HG02623 (cell line): ENCODE measurements around the gene CTDSPL.

Experiments
- ATAC-seq: cut with Tn5 transposase; IDR thresholded peaks from one replicate; pipeline ENCODE4 v1.9.1; 2021; ENCODE audit warnings: moderate library complexity; ENCODE audit not compliant: unreplicated experiment

CTDSPL gene

DNA sequence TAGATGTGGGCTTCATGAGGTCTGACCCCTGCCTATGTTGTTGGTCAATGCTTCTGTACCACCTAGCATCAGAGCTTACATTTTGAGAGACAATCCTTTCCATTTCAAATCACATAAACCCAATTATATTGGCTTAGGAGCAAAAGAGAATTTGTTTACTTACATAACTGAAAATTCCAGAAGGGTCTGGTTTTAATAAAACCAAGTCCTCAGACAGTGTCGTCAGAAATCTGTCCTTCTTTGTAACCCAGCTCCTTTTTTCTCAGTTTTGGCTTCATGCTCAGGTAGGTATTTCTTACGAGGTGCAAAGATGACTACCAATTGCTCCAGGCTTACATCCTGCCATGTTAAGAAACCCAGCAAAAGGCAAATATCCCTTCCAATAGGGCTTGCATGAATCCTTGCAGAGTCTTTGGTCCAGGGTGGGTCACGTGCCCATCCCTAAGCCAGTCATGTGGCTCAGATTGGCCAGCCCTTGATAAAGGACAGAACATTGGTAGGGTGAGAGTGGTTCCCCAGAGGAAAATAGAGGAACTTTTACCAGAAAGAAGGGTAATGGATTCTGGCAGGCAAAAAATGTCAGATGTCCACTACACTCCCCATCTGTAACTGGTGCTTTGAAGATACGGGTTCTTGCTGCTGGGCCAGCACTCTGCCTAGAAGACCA, 78.7 kb downstream of the CTDSPL start:
- ATAC-seq = no peak

DNA sequence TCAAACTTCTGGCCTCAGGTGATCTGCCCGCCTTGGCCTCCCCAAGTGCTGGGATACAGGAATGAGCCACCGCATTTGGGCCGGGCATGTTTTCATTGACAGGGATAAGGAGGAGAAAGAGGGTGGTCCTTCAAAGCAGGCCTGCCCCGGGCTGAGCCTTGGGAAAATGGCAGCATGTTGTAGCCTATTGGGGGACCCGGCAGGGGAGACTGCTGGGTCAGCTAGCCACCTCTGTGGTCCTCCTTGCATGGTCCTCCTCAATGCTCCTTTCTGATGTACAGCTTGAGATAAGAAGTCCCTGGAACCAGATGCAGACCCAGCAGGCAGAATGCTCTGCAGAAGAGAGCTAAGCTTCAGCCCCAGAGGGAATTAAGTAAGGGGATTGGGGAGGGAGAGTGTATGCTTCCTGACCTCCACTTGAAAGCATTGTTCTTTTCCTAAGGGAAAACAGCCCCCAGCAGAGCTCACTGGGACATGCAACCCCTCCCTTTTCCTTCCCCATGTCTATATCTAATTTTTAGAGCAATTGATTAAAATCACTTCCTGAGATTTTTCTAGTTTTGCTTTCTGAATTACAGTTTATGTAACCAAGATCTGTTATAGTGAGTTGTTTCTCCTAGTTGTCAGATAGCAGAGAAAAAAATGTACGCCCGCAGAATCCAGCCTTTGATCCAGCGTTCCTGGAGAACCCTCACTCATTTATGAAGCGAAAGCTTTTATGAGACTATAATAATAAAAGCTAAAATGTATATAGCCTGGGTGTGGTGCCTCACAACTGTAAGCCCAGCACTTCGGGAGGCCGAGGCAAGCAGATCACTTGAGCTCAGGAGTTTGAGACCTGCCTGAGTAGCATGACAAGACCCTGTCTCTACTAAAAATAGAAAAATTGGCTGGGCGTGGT, 80.2 kb downstream of the CTDSPL start:
- no peak for ATAC-seq

DNA sequence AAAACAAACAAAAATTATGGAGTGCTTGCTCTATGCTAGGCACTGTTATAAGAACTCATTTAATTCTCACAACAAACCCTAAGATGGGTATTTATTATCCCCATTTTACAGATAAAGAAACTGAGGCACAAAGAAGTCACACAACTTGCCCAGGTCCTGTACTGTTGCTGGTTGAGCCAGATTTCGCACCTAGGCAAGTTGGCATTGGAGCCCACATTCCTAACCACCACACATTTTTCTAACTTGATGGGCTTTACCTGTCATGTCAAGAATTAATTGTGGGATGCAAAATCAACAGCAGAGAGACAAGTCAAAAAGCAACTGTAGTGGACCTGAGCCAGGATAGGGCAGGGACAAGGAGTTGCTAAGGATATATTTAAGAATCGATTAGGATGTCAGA, 81.0 kb downstream of the CTDSPL start:
- ATAC-seq = no peak

DNA sequence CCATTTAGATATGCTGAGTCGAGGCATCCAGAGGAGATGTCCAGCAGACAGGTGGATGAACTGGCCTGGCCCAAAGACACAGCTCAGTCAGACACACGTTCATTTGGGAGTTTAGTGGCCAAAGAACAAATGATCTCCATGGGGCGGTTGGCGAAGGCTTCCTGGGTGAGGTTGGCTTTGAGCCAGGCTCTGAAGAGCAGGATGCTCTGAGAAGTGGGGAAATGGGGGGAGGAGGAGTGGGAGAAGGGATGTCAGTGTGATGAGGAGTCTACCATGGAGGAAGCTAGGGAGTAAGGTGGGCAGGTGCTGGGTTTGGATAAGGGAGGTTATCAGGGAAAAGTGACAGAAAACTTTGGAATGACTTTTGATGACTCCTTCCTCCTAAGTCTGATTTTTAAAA, 81.4 kb downstream of the CTDSPL start:
- ATAC-seq = no peak

DNA sequence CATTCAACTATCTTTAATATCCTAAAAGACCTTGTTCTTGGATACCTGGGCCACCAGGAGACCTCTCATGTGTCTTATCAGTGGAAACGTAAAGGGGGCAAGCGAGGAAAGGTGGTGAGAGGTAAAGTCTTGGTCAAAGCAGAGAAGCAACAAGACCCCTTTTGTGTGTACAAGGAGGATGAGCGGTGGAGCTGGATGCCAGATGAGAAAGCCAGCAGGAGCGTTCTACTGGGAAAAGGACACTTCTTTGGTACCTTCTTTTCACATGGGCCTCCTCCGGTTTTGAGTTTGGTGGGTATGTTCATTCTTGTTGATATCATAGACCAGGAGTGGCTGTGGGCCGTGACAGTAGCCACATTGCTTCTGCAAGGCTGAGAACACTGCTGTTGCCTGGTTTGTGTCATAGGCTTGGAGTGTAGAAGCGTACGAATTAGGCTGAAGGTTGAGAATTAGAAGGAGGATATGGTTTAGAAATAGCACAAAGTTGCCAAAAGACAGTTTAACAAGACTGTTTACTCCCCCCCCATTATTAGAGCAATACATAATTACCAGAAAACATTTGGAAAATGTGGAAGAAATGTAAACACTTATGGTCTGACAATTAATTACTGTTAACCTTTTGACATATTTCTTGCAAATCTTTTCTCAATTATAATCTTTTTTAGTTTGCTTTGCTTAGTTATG, 82.1 kb downstream of the CTDSPL start:
- ATAC-seq = no peak

DNA sequence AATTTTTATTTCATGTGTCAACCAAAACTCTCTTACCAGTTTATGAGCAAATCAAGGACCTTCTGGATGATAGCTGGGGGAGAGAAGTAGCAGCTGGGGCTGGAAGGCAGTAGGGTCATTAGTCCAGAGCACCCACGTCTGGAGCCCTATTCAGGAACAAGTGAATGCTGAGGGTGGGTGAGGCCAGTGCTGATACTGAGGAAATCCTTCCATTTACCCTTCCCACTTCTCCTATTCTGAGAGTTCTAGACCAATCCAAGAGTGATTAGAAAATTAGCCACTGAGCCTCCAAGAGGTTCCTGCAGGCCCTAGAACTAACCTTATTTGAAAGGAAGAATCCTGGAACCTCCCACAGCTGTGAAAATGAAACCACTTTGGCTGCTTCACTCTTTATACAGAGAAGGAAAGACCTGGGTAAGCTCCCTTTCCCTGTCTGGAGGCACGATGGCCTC, 82.7 kb downstream of the CTDSPL start:
- no peak for ATAC-seq

DNA sequence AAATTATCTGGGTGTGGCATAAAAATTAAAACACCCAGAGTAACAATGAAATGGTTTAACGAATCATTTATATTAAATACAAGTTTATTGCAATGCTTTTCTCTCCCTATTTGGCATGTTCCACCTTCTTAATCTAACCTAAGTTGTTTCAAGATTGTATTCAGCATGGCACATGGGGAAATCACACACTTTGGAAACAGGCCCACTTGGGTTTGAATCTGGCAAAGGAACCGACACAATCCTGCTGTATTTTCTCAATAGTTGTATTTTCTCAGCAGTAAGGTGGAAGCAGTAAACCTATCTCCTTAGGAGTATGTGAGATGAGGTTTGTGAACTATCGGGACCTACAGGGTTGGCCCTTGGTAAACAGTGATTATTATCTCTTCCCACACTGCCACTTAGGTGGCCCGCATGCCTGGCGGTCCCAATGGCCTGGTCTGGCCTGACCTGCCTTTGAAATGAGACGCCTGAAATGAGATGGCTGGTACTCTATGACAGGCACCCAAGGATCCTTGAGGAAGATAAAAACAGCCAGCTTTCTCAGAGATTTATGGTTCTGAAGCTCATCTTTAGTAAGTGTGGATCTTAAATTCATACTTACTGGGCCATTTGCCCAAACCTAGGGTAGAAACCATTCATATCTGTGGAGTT, 83.6 kb downstream of the CTDSPL start:
- ATAC-seq = no peak

DNA sequence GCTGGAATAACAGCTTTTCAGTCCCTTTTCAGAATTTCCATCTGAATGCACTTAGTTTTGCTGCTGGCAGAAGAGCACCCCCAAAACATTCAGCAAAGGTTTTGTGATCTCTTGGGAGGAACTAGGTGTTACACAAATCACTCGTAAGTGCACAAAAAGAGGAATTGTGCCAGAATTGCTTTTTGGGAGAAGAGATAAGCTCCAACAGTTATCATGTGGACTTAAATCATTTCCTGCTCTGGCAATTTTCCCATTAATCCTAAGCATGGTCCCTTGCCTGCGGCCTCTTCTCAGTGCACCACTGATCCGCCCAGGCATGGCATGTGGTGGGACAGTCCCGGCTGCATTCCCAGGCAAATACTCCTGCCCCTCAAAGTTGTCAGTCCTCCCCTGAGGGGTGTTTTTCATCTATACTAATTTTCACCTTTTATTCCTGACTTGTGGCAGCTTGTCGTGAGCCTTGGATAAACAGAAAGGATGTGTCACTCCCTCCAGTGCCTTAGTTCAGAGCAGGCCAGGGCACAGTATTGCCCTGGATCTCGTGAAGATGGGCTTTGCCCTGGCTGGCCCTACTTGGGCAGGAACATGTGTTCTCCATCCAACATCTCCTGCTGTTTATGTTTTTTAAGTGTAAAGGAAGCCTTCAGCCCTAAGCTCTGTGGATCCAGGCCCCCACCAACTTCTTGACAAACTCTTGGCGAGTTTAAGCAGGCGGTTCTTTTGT, 84.3 kb downstream of the CTDSPL start:
- ATAC-seq = no peak

DNA sequence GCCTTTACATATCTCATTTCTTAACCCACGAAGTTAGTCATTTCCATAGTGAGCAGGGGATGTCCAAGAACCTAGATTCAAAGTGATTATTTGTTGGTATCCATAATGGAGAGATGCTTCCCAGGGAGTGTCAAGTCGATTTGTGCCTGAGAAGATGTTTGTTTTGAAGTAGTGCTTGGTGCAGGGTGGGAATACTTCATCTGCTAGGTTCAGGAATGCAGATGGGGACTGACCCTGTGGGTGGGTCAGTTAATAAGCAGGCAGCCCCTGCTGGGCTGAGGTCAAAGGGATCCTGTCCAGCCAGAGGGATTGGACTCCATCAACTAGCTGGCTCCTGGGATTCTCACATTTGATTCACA, 84.8 kb downstream of the CTDSPL start:
- ATAC-seq = no peak

DNA sequence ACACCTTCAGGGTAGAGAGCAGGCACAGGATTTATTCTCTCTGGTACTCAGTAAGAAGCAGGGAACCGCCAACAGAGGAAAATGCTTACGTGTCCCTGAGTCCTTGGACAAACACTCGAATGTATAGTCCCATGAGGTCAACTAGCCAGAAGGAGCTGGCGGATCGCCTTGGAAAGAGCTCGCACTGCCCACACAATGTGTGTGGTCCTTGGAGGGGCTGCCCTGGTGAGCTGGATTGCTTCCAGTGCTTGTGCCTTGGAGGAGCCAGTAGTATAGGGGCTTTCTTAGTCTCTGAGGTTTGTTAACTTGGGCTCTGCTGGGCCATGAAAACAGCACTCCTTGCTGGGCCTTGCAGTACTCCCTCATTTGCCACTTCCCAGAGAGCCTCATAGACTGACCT, 88.2 kb downstream of the CTDSPL start:
- ATAC-seq = no peak

DNA sequence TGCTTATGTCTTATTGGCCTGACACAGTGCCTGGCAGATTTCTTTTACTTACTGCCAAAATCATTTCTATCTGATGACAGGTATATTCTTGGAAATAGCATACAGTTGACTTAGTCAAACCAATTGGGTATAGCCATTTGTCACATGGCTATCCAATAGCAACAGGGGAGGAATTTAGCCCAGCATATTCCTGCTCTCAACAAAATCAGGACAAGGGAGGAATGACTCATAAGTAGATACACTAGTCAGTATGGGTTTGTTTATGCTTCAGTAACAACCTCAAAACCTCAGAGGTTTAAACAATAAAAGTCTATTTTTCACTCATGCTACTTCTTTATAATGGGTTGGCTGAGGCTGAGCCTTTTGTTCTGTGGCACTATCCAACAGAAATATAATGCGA, 90.9 kb downstream of the CTDSPL start:
- ATAC-seq = no peak

DNA sequence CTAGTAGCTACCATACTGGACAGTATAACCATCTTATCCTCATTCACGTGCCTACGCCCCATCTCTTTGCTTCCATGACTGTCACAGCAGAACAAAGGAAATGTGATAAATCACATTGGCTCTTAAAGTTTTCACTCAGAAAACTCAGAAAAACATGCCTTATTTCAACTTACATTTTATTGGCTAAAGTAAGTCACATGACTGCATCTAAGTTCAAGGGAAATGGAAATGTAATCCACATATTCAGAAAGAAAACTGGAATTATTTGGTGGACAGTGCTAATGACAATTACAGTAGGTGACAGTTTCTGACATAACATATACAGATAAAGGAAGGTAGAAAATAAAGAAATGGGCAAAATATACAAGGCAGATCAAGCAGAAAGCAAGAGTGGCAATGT, 91.5 kb downstream of the CTDSPL start:
- no peak for ATAC-seq

DNA sequence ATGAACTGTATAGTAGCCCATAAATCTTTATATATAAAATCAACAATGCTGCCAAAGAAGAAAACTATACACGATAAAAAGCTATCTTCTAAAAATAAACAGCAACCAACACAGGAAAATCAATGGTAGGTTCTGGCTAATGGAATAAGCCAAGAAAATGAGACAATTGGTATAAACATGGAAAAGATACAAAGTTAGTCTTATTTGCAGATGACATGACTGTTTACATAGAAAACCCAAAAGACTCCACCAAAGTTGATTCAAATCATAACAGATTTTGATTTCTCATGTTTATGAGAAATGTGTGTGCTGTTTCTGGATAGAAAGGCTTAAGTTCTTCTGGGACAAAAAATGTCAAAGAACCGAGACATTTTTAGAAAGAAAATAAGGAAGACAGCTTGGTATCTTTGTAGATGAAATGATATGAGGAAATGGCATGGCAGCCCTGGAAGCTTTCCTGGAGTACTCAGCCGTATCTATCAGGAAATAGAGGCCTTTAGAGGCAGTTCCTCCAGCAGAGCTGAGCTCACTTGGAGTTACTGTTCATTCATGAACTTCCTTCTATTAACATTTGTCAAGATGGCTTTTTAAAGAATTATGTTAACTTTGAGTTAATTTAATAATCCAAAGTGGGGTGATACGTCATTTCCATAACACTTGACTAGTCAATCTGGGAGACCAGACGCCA, 92.2 kb downstream of the CTDSPL start:
- ATAC-seq = no peak

DNA sequence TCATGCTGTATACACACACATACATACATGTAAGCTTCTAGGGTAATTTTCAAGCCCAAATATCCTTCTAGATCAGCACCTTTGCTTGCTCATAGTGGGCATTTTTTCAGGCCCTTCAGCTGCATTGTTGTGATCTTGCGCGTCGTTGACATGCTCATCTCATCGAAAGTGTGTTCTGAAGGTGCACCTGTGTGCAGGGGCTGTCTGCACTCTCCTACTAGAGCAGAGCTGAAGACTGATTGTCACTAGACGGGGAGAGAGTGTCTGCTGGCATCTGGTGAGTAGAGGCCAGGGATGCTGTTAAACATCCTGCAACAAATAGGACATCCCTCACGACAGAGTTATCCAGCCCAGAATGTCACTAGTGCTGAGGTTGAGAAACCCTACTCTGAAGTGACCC, 93.2 kb downstream of the CTDSPL start:
- ATAC-seq = no peak

DNA sequence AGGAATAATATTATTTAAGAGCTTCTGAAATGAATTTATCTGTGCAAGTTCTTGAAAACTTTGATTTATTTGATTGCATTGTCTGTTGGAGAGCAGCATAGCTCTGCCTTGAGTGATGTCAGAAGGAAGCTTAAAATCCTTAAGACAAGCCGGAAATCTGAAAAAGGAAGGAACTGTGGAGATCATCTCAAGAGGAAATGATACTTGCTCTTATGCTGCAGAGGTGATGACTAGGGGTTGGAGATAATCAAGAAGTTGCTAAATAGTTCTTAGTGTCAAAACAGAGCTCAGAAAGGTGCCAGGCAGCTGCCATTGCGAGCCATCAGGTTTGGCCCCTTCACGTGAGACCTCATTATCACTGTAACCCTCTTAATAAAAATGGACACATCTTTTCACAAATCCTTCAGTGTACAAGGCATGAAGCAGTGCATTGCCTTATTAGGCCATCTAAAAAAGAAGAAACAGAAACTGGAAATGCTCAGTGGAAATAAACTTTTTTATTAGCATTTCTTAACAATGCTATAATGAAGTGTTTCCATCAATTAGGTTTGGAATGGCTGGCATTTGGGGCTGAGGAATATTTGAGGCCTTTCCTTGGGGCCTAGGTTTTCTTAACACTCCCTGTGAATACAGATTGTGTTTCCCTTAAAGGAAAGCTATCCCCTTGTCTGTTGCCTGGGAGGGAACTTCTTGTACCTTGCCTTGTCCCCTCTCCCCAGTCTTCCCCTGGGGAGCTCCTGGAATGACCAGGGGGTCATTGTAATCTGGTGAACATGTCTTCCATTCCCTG, 94.4 kb downstream of the CTDSPL start:
- ATAC-seq = no peak

DNA sequence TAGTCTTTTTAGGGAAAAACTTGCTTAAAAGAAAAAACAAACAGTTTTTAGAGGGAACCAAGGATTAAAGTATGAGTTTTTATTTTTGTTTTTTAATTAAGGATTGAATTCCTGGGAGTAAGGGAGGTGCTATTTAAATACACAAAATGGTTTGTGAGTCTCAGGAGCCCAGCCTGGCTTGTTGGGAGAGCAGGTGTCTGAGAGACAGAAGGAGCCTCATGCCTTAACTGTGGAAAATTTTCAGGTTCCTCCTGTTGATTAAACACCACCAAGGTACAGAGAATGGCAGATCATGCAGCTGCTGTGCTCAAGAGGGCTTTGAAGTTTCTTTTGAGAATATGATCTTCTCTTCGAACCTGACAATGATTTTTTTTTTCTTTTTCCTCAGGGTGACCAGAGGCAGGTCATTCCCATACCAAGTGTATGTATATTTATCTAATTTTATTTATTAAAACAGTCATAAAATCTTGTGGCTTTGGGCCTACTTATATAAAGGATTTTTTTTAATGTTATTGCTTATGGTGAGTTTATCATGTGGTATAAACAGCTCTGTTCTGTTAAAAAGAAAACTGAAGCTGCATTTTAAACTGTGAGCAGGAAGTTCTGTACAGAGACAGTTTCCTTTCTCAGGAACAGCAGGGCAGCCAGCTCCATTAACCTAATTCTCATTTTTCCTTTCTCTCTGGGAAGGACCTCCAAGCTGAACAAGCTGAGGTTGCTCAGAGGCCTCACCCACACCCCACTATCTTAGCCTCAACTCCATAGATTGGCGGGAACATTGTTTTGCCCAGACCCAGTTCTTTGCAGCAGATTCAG, 95.3 kb downstream of the CTDSPL start:
- no peak for ATAC-seq

DNA sequence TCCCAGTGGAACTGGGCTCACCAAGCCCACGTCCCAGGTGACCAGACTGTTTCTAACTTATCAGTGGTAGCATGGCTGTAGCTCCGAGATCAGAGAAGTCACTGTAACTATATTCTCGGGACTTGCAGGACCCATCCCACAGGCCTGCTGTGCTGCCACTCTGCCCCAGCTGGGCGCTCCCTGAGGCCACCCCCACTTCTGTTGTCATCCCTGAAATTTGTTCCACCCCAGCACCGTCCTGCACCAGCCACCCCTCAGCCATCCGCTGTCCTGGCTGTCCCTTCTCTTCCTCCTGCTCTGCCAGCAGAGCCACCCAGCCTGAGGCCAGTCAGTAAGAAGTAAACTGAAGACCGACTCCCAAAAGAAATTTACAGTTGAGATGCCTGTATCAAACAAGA, 95.9 kb downstream of the CTDSPL start:
- no peak for ATAC-seq

DNA sequence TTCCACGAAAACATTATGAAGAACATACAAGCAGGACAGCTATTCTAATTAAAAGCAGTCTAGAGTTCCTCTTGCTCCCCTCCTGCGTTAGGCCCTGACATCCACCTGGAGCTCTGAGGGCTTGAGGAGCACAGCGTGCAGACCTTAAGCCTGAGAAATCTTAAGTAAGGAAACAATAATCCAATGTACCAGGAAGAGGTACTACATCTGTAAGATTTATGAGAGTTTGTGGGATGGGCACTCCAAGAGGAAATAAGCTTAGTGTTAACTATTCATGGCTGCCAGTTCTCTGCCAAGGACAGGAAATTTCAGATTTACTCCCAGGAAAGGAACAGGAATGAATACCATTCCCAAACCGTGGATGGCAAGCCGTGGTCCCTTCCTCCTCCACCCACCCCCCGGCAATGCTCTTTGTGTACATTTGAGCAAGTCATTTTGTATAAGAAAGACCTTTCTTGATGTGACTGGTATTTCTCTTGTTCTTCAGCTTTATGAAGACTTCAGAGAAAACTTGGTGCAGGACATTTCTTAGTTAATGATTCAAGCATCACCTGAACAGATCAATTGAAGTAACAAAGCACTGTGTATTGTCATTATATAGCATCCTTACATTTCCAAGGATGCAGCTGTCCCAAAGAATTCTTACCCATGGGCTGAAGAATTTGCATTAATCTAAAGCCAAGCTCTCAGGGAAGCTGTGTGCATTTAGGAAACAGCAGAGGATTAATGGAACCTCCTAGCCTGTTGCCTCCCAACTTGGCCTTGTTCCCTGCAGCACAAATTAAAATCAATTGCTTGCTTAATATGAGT, 100.1 kb downstream of the CTDSPL start:
- ATAC-seq = no peak
